HCT116 (cell line): ENCODE measurements around the gene MTMR10. TPM values are rescaled to one million over a fixed set of nuclear protein-coding genes. Genes with fewer than 3 reads are reported as not detected.

Source experiments
- ATAC-seq: fragments of 200-7000 bp; cut with Tn5 transposase; 2 replicates; pipeline ENCODE4 v1.9.1; 2020; ENCODE audit warnings: mild to moderate bottlenecking, moderate library complexity
- BruUV-seq: library from RNA; stranded (reverse); fragments of 400-500 nt; replicated peaks from 2 replicates; lab custom pipeline; 2021; lab: Mats Ljungman, UMichigan
- CTCF ChIA-PET: fragments of 300-600 bp; sonication (Branson Sonifier 250); formaldehyde crosslinking; loops from one replicate; lab custom pipeline; 2021; ENCODE audit warnings: antibody characterized with exemption; lab: Charles Lee
- POLR2A ChIA-PET: fragments of 300-600, 350-600 bp; sonication (Branson Sonifier 250); formaldehyde crosslinking; loops from one replicate; lab custom pipeline; 2021; ENCODE audit warnings: antibody characterized with exemption; lab: Charles Lee
- RAD21 ChIA-PET, 2 experiments: fragments of 300-600 bp; sonication (Branson Sonifier 250); formaldehyde crosslinking; loops; one replicate each; lab custom pipeline; 2023; ENCODE audit warnings: low total read pairs in 2 of 2; ENCODE audit not compliant: uncharacterized antibody in 2 of 2, unreplicated experiment in 2 of 2, low non-redundant PET in 1 of 2; lab: Charles Lee
- DNase-seq: peaks from one replicate; pipeline ENCODE4 v3.0.0-alpha.2; 2010; ENCODE audit warnings: low read depth, low spot score
- H2AFZ ChIP-seq: fragments of 200-600 bp; shearing (Covaris generic), sonication (generic); 2 replicates; pipeline ENCODE4 v1.6.1; 2017; ENCODE audit warnings: low read depth, mixed run types, mixed read lengths, antibody characterized with exemption, low read length; ENCODE audit not compliant: poor library complexity, severe bottlenecking
- H3K27ac ChIP-seq: 2 replicates; pipeline ENCODE4 v1.5.1; 2012; ENCODE audit warnings: low read depth, low read length
- H3K27me3 ChIP-seq: fragments of 200-600 bp; sonication (generic); 2 replicates; pipeline ENCODE4 v1.6.1; 2016; ENCODE audit warnings: mixed run types, low read length, mixed read lengths; ENCODE audit not compliant: insufficient read depth
- H3K36me3 ChIP-seq, 2 experiments: fragments of 200-500 bp in 1 of 2; fragments of 200-600 bp in 1 of 2; sonication (Bioruptor generic) in 1 of 2; sonication (generic) in 1 of 2; 2 replicates each; pipeline versions ENCODE4 v1.5.1 to v1.6.1; 2014 to 2016; ENCODE audit warnings: low read length in 2 of 2, inconsistent platforms in 1 of 2, mixed read lengths in 1 of 2, mixed run types in 1 of 2; ENCODE audit not compliant: insufficient read depth in 2 of 2, control insufficient read depth in 1 of 2
- H3K4me1 ChIP-seq, 2 experiments: fragments of 200-600 bp in 1 of 2; sonication (generic) in 1 of 2; 2 replicates each; pipeline versions ENCODE4 v1.5.1 to v1.6.1; 2012 to 2017; ENCODE audit warnings: low read length in 2 of 2, inconsistent platforms in 1 of 2, mild to moderate bottlenecking in 1 of 2, mixed read lengths in 1 of 2, mixed run types in 1 of 2, moderate library complexity in 1 of 2; ENCODE audit not compliant: insufficient read depth in 2 of 2, control insufficient read depth in 1 of 2
- H3K4me2 ChIP-seq: fragments of 200-600 bp; sonication (generic); 2 replicates; pipeline ENCODE4 v1.6.1; 2017; ENCODE audit warnings: mixed run types, low read length, mixed read lengths
- H3K4me3 ChIP-seq, 2 experiments: fragments of 200-600 bp in 1 of 2; sonication (generic) in 1 of 2; replicated peaks in 1 of 2; 2 replicates each; pipeline ENCODE4 v1.5.1; 2011 to 2016; ENCODE audit warnings: low read length in 2 of 2, control low read depth in 1 of 2, low read depth in 1 of 2, mild to moderate bottlenecking in 1 of 2, mixed read lengths in 1 of 2, mixed run types in 1 of 2
- H3K79me2 ChIP-seq: fragments of 200-600 bp; sonication (generic); 2 replicates; pipeline ENCODE4 v1.6.1; 2017; ENCODE audit warnings: mild to moderate bottlenecking, mixed run types, low read length, moderate library complexity, mixed read lengths; ENCODE audit not compliant: insufficient read depth
- H3K9ac ChIP-seq: fragments of 200-600 bp; sonication (generic); 2 replicates; pipeline ENCODE4 v1.6.1; 2016; ENCODE audit warnings: low read length, mixed read lengths
- H3K9me2 ChIP-seq: fragments of 200-600 bp; sonication (generic), shearing (Covaris generic); 2 replicates; pipeline ENCODE4 v1.6.1; 2017; ENCODE audit warnings: mixed run types, mild to moderate bottlenecking, moderate library complexity; ENCODE audit not compliant: insufficient read depth
- H3K9me3 ChIP-seq, 2 experiments: fragments of 200-500 bp in 1 of 2; fragments of 200-600 bp in 1 of 2; sonication (Bioruptor generic) in 1 of 2; sonication (generic) in 1 of 2; 2 replicates each; pipeline ENCODE4 v1.6.1; 2014 to 2017; ENCODE audit warnings: low read length in 2 of 2, mixed read lengths in 2 of 2, inconsistent platforms in 1 of 2, low read depth in 1 of 2, mild to moderate bottlenecking in 1 of 2, mixed run types in 1 of 2, moderate library complexity in 1 of 2; ENCODE audit not compliant: control insufficient read depth in 1 of 2, insufficient read depth in 1 of 2
- H4K20me1 ChIP-seq: fragments of 200-600 bp; sonication (generic), shearing (Covaris generic); 2 replicates; pipeline ENCODE4 v1.6.1; 2017; ENCODE audit warnings: mixed run types, mild to moderate bottlenecking, moderate library complexity; ENCODE audit not compliant: insufficient read depth
- CBX3 ChIP-seq: IDR thresholded peaks from 2 replicates; pipeline ENCODE4 v1.6.1; 2012; ENCODE audit warnings: low read depth
- EGR1 ChIP-seq: IDR thresholded peaks from 2 replicates; pipeline ENCODE4 v1.6.1; 2012; ENCODE audit warnings: low read depth
- ELF1 ChIP-seq: IDR thresholded peaks from 2 replicates; pipeline ENCODE4 v1.6.1; 2012; ENCODE audit warnings: low read depth, borderline replicate concordance
- EZH2 ChIP-seq: fragments of 200-600 bp; sonication (generic); IDR thresholded peaks from 2 replicates; pipeline ENCODE4 v1.6.1; 2017; ENCODE audit warnings: antibody characterized with exemption, mixed run types
- EZH2phosphoT487 ChIP-seq: fragments of 200-600 bp; IDR thresholded peaks from 2 replicates; pipeline ENCODE4 v1.6.1; 2018; ENCODE audit warnings: antibody characterized with exemption, borderline replicate concordance
- JUND ChIP-seq: IDR thresholded peaks from 2 replicates; pipeline ENCODE4 v1.6.1; 2012
- POLR2A ChIP-seq: IDR thresholded peaks from 2 replicates; pipeline ENCODE4 v1.7.0; 2011; ENCODE audit warnings: borderline replicate concordance; ENCODE audit not compliant: insufficient read depth, insufficient read length; ENCODE audit errors: extremely low read depth
- POLR2AphosphoS5 ChIP-seq: IDR thresholded peaks from 2 replicates; pipeline ENCODE4 v1.6.1; 2011; ENCODE audit warnings: mild to moderate bottlenecking, low read depth, low read length, moderate library complexity
- RAD21 ChIP-seq: IDR thresholded peaks from 2 replicates; pipeline ENCODE4 v1.6.1; 2012; ENCODE audit warnings: low read depth, mild to moderate bottlenecking
- SIN3A ChIP-seq: IDR thresholded peaks from 2 replicates; pipeline ENCODE4 v1.6.1; 2012; ENCODE audit warnings: low read depth
- SP1 ChIP-seq: IDR thresholded peaks from 2 replicates; pipeline ENCODE4 v1.6.1; 2012; ENCODE audit warnings: low read depth
- SRF ChIP-seq: IDR thresholded peaks from 2 replicates; pipeline ENCODE4 v1.6.1; 2012; ENCODE audit warnings: low read depth
- TCF7L2 ChIP-seq: IDR thresholded peaks from 2 replicates; pipeline ENCODE4 v1.7.0; 2011; ENCODE audit warnings: borderline replicate concordance, inconsistent platforms; ENCODE audit not compliant: insufficient read depth, insufficient read length; ENCODE audit errors: extremely low read depth
- YY1 ChIP-seq: IDR thresholded peaks from 2 replicates; pipeline ENCODE4 v1.6.1; 2011; ENCODE audit warnings: low read length, low read depth, moderate library complexity, mild to moderate bottlenecking; ENCODE audit not compliant: insufficient replicate concordance; ENCODE audit errors: extremely low read depth
- ZFX ChIP-seq: fragments of 450-650 bp; IDR thresholded peaks from 2 replicates; pipeline ENCODE4 v1.6.1; 2017
- ZNF274 ChIP-seq: fragments of 200-500 bp; sonication (Bioruptor generic); IDR thresholded peaks from 2 replicates; pipeline ENCODE4 v1.6.1; 2014; ENCODE audit warnings: mild to moderate bottlenecking, low read depth, low read length, inconsistent platforms
- intact Hi-C: fragments of 100-400 bp; cut with micrococcal nuclease; formaldehyde crosslinking; loops from 2 replicates; pipeline ENCODE4 v1.10.0; 2022
- total RNA-seq: library from RNA; stranded (reverse); gene quantifications from one replicate; pipeline ENCODE4 v1.2.1, GENCODE V29; 2021; ENCODE audit not compliant: unreplicated experiment
- TF ChIP-seq, protein P1 (sequence below): IDR thresholded peaks from 2 replicates; pipeline ENCODE4 v1.6.1; 2012
- TF ChIP-seq, protein P2 (sequence below): IDR thresholded peaks from 2 replicates; pipeline ENCODE4 v1.6.1; 2011; ENCODE audit warnings: mild to moderate bottlenecking, low read length, moderate library complexity; ENCODE audit not compliant: insufficient replicate concordance; ENCODE audit errors: extremely low read depth
- TF ChIP-seq, protein P3 (sequence below), 3 experiments: fragments of 200-600 bp in 1 of 3; sonication (generic) in 1 of 3; IDR thresholded peaks in 2 of 3; conservative IDR thresholded peaks in 1 of 3; 2 replicates each; pipeline ENCODE4 v1.5.1; 2012 to 2017; ENCODE audit warnings: low read depth in 2 of 3, low read length in 2 of 3, antibody characterized with exemption in 1 of 3, borderline replicate concordance in 1 of 3, control low read depth in 1 of 3, mild to moderate bottlenecking in 1 of 3, mixed read lengths in 1 of 3, mixed run types in 1 of 3, moderate library complexity in 1 of 3; ENCODE audit not compliant: insufficient read depth in 1 of 3
- TF ChIP-seq, protein P4 (sequence below): IDR thresholded peaks from 2 replicates; pipeline ENCODE4 v1.6.1; 2012

Gene MTMR10
- total RNA-seq, 1 experiment from 2014 or later: 13.4 TPM

DNA sequence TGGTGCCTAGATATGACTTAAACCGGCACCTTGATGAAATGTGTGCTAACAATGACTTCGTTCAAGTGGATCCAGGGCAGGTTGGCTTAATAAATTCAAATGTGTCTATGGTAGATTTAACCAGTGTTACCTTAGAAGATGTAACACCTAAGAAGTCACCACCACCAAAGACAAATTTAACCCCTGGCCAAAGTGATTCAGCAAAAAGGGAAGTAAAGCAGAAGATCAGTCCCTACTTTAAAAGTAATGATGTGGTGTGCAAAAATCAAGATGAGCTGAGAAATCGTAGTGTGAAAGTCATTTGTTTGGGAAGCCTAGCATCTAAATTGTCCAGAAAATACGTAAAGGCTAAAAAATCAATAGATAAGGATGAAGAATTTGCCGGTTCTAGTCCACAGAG is 86.6 kb downstream of the MTMR10 start (continued):
- TF ChIP-seq CBX3: no peak
- TF ChIP-seq, protein P1, sequence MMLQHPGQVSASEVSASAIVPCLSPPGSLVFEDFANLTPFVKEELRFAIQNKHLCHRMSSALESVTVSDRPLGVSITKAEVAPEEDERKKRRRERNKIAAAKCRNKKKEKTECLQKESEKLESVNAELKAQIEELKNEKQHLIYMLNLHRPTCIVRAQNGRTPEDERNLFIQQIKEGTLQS: no peak
- no peak for TF ChIP-seq ZFX
- no peak for TF ChIP-seq POLR2AphosphoS5
- TF ChIP-seq EGR1: no peak
- TF ChIP-seq, all 23 proteins: peak for 0

DNA sequence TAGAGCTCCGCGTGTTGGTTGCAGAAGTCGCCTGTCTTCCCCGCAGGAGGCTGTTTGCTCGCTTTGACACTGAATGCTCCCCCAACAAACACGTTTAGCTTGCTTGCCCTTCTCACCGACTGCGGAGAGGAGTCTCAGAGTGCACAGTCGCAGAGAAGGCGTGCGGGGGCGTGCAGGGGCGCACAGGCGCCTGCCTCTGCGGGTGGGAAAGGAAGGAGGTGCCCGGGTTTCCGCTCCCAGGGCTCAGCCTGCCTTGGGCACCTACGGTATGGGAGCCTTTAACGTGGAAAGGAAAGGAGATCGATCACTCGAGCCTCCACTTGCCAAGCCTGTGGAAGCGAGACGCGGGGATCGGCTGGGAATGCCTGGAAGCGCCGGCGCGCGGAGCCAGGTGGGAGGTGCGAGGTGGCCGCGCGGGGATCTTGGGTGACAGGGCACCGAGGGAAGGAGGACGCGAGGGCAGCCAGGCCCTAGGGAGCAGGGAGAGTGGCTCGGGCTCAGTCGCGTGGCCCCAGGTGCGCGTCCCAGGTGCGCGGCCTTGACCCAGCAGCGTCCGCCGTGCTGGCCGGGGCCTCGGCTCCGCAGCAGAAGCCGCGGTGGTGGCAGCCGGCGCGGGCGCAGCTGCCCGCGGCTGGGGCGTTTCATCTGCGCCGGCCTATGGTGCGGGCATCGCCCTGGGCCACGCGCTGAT is 87.8 kb downstream of the MTMR10 start, which contains the start of gene FAN1:
TSS of gene FAN1 (plus strand) at position 419 of the 691 bp plus-strand sequence. CDS start 749 bp downstream, outside the sequence.
- H4K20me1 ChIP-seq: no peaks in the 10 kb centered on the region
- H3K36me3 ChIP-seq: no peaks in the 10 kb centered on the region
- H2AFZ ChIP-seq: no peak within 1 kb of the TSS
- DNase-seq (peak; percentile 80), ATAC-seq (peak; percentile 97)
- peak within 1 kb of the TSS; percentile 72 for H3K9ac ChIP-seq
- peak within 1 kb of the TSS; percentile 84 for H3K4me2 ChIP-seq
- H3K79me2 ChIP-seq: no peaks in the 10 kb centered on the region; the same call in 1 of the 2 replicates
- CTCF ChIA-PET: interaction anchor here (0.8 to 1.4 kb wide), 3 partner anchors 9 to 225 kb away, joined by 3 to 7 read pairs (median 6); no protein-coding TSS in a partner anchor
- no peaks in the 10 kb centered on the region for H3K9me2 ChIP-seq
- intact Hi-C loops: loop anchor here (5.0 kb wide), 1 partner anchor 589 kb away; no protein-coding TSS in a partner anchor
- H3K4me1 ChIP-seq: peaks cover 5 to 16% of the 10 kb centered on the region in 2 experiments; a peak in 3 of 4 replicates
- POLR2A ChIA-PET: interaction anchor here (0.6 to 1.8 kb wide), 3 partner anchors 9 to 88 kb away, joined by 3 to 9 read pairs (median 4); partner anchors contain the start of gene MTMR10
- H3K4me3 ChIP-seq: peak within 1 kb of the TSS; percentile 56 to 65
- no peaks in the 10 kb centered on the region for H3K27me3 ChIP-seq
- no peaks in the 10 kb centered on the region for H3K9me3 ChIP-seq
- peak within 1 kb of the TSS; percentile 65 for H3K27ac ChIP-seq
- RAD21 ChIA-PET: interaction anchor here in 1 of 2 experiments (1.0 kb wide), 1 partner anchor 10 kb away, joined by 3 read pairs; no protein-coding TSS in a partner anchor
- no TSS peak for BruUV-seq
- TF ChIP-seq, protein P2, sequence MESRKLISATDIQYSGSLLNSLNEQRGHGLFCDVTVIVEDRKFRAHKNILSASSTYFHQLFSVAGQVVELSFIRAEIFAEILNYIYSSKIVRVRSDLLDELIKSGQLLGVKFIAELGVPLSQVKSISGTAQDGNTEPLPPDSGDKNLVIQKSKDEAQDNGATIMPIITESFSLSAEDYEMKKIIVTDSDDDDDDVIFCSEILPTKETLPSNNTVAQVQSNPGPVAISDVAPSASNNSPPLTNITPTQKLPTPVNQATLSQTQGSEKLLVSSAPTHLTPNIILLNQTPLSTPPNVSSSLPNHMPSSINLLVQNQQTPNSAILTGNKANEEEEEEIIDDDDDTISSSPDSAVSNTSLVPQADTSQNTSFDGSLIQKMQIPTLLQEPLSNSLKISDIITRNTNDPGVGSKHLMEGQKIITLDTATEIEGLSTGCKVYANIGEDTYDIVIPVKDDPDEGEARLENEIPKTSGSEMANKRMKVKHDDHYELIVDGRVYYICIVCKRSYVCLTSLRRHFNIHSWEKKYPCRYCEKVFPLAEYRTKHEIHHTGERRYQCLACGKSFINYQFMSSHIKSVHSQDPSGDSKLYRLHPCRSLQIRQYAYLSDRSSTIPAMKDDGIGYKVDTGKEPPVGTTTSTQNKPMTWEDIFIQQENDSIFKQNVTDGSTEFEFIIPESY: peak; percentile 41
- TF ChIP-seq SRF (peak; percentile 98), SIN3A (no peak; the same call in 1 of the 2 replicates), EZH2 (no peak), ELF1 (no peak), POLR2A (peak; percentile 85), EGR1 (peak; percentile 97), RAD21 (no peak), TCF7L2 (peak; percentile 90), ZNF274 (no peak), EZH2phosphoT487 (no peak), ZFX (peak; percentile 91), JUND (no peak), POLR2AphosphoS5 (peak; percentile 81), SP1 (peak; percentile 91), YY1 (peak; percentile 88)
- TF ChIP-seq, protein P3, sequence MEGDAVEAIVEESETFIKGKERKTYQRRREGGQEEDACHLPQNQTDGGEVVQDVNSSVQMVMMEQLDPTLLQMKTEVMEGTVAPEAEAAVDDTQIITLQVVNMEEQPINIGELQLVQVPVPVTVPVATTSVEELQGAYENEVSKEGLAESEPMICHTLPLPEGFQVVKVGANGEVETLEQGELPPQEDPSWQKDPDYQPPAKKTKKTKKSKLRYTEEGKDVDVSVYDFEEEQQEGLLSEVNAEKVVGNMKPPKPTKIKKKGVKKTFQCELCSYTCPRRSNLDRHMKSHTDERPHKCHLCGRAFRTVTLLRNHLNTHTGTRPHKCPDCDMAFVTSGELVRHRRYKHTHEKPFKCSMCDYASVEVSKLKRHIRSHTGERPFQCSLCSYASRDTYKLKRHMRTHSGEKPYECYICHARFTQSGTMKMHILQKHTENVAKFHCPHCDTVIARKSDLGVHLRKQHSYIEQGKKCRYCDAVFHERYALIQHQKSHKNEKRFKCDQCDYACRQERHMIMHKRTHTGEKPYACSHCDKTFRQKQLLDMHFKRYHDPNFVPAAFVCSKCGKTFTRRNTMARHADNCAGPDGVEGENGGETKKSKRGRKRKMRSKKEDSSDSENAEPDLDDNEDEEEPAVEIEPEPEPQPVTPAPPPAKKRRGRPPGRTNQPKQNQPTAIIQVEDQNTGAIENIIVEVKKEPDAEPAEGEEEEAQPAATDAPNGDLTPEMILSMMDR (IDR thresholded peaks at IDR 0.05 in 2 of 3, conservative IDR thresholded peaks at IDR 0.05 in 1 of 3; ENCODE audit: borderline replicate concordance in 1 of 3, insufficient read depth in 1 of 3, low read depth in 2 of 3, low read length in 2 of 3): no peak
- TF ChIP-seq, protein P4, sequence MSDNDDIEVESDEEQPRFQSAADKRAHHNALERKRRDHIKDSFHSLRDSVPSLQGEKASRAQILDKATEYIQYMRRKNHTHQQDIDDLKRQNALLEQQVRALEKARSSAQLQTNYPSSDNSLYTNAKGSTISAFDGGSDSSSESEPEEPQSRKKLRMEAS: peak; percentile 90
- TF ChIP-seq, protein P1: no peak
